IMR-90 (cell line): Measurements from ENCODE around the gene MAPKAPK2.

Source experiments
- MXI1 ChIP-seq: IDR thresholded peaks from 2 replicates; pipeline ENCODE4 v1.6.1; 2012; ENCODE audit warnings: low read depth, mild to moderate bottlenecking, low read length, moderate library complexity, borderline replicate concordance
- POLR2A ChIP-seq: IDR thresholded peaks from 2 replicates; pipeline ENCODE4 v1.6.1; 2012; ENCODE audit warnings: mild to moderate bottlenecking, low read depth, low read length

- TF ChIP-seq MXI1, result no peak
- TF ChIP-seq POLR2A, result no peak
These were observed 16.4 kb upstream of the MAPKAPK2 start for GRCh38 chr1:206668351-206668750.
